Keratinocyte (primary cell): ENCODE results near the gene KRTAP20-3.

Experiments used
- CTCF ChIP-seq, 3 experiments: IDR thresholded peaks in 1 of 3; conservative IDR thresholded peaks in 1 of 3; optimal IDR thresholded peaks in 1 of 3; 2 replicates in 2 of 3; 3 replicates in 1 of 3; pipeline versions ENCODE3 to v1.5.1; 2011; ENCODE audit warnings: low read length in 3 of 3, mild to moderate bottlenecking in 3 of 3, moderate library complexity in 2 of 3, control low read depth in 1 of 3, inconsistent platforms in 1 of 3; ENCODE audit not compliant: insufficient read depth in 2 of 3; ENCODE audit errors: extremely low read depth in 1 of 3
- EZH2 ChIP-seq: IDR thresholded peaks from one replicate; pipeline ENCODE4 v1.6.1; 2012; ENCODE audit warnings: inconsistent platforms, mild to moderate bottlenecking, low read length, moderate library complexity

- no peak for TF ChIP-seq CTCF (optimal IDR thresholded peaks at IDR 0.05 in 1 of 3, IDR thresholded peaks at IDR 0.05 in 1 of 3, conservative IDR thresholded peaks at IDR 0.05 in 1 of 3; ENCODE audit: extremely low read depth in 1 of 3, insufficient read depth in 2 of 3, low read length in 3 of 3)
- TF ChIP-seq EZH2 = no peak
Measured at GRCh38 chr21:30634906-30635305, 7.8 kb upstream of the KRTAP20-3 start, which contains the start of gene KRTAP20-2.
